H9 (cell line): ENCODE data around the gene ACTN3. TPM values are rescaled to one million over a fixed set of nuclear protein-coding genes. Genes with fewer than 3 reads are reported as not detected.

ENCODE experiments used
- DNase-seq: peaks from one replicate; pipeline ENCODE4 v3.0.0-alpha.2; 2017
- H2AFZ ChIP-seq: one replicate; pipeline ENCODE4 v1.6.1; 2013; ENCODE audit warnings: mild to moderate bottlenecking, low read length, control low read depth, moderate library complexity
- H2AK5ac ChIP-seq: 2 replicates; pipeline ENCODE4 v1.6.1; 2013; ENCODE audit warnings: low read length, control low read depth, mixed read lengths; ENCODE audit not compliant: insufficient read length
- H2BK120ac ChIP-seq: one replicate; pipeline ENCODE4 v1.6.1; 2013; ENCODE audit warnings: low read depth, mild to moderate bottlenecking, low read length, control low read depth, inconsistent platforms; ENCODE audit not compliant: poor library complexity, severe bottlenecking
- H2BK12ac ChIP-seq: 2 replicates; pipeline ENCODE4 v1.6.1; 2013; ENCODE audit warnings: low read length, control low read depth, mixed read lengths, low read depth; ENCODE audit not compliant: insufficient read length
- H2BK15ac ChIP-seq: 2 replicates; pipeline ENCODE4 v1.6.1; 2013; ENCODE audit warnings: low read depth, low read length, control low read depth
- H2BK20ac ChIP-seq: one replicate; pipeline ENCODE4 v1.6.1; 2013; ENCODE audit warnings: low read depth, mild to moderate bottlenecking, low read length, control low read depth, inconsistent platforms; ENCODE audit not compliant: poor library complexity, severe bottlenecking
- H2BK5ac ChIP-seq: 2 replicates; pipeline ENCODE4 v1.6.1; 2013; ENCODE audit warnings: low read length, control low read depth, mixed read lengths; ENCODE audit not compliant: insufficient read length
- H3K14ac ChIP-seq: 2 replicates; pipeline ENCODE4 v1.6.1; 2013; ENCODE audit warnings: low read length, control low read depth; ENCODE audit not compliant: insufficient read depth
- H3K18ac ChIP-seq: 2 replicates; pipeline ENCODE4 v1.6.1; 2013; ENCODE audit warnings: low read depth, mild to moderate bottlenecking, mixed read lengths, low read length, control low read depth; ENCODE audit not compliant: insufficient read length
- H3K23ac ChIP-seq: 2 replicates; pipeline ENCODE4 v1.6.1; 2013; ENCODE audit warnings: low read length, control low read depth, mixed read lengths, low read depth; ENCODE audit not compliant: insufficient read length
- H3K23me2 ChIP-seq: 2 replicates; pipeline ENCODE4 v1.6.1; 2013; ENCODE audit warnings: low read depth, mild to moderate bottlenecking, mixed read lengths, low read length, control low read depth; ENCODE audit not compliant: insufficient read length, poor library complexity, severe bottlenecking
- H3K27ac ChIP-seq: 2 replicates; pipeline ENCODE4 v1.5.1; 2013; ENCODE audit warnings: low read length, control low read depth, mixed read lengths, low read depth; ENCODE audit not compliant: insufficient read length
- H3K27me3 ChIP-seq: 2 replicates; pipeline ENCODE4 v1.6.1; 2013; ENCODE audit warnings: low read length, control low read depth, inconsistent platforms; ENCODE audit not compliant: insufficient read depth
- H3K4ac ChIP-seq: 2 replicates; pipeline ENCODE4 v1.6.1; 2013; ENCODE audit warnings: low read depth, mild to moderate bottlenecking, control low read depth, inconsistent platforms, low read length, moderate library complexity
- H3K4me1 ChIP-seq: 2 replicates; pipeline ENCODE4 v1.6.1; 2013; ENCODE audit warnings: low read length, control low read depth, inconsistent platforms; ENCODE audit not compliant: insufficient read depth
- H3K4me2 ChIP-seq: 2 replicates; pipeline ENCODE4 v1.6.1; 2013; ENCODE audit warnings: low read length, control low read depth, mixed read lengths; ENCODE audit not compliant: insufficient read length, insufficient read depth
- H3K56ac ChIP-seq: 2 replicates; pipeline ENCODE4 v1.6.1; 2013; ENCODE audit warnings: low read depth, mild to moderate bottlenecking, mixed read lengths, low read length, control low read depth; ENCODE audit not compliant: insufficient read length
- H3K79me1 ChIP-seq: 2 replicates; pipeline ENCODE4 v1.6.1; 2013; ENCODE audit warnings: low read depth, mild to moderate bottlenecking, moderate library complexity, low read length, control low read depth, inconsistent platforms; ENCODE audit not compliant: insufficient read depth, poor library complexity, severe bottlenecking
- H3K79me2 ChIP-seq: 2 replicates; pipeline ENCODE4 v1.6.1; 2013; ENCODE audit warnings: low read length, control low read depth, inconsistent platforms; ENCODE audit not compliant: insufficient read depth
- H3K9ac ChIP-seq: 2 replicates; pipeline ENCODE4 v1.6.1; 2013; ENCODE audit warnings: low read length, control low read depth, mixed read lengths; ENCODE audit not compliant: insufficient read length; ENCODE audit errors: extremely low read depth
- H3K9me3 ChIP-seq: one replicate; pipeline ENCODE4 v1.6.1; 2013; ENCODE audit warnings: low read depth, low read length, inconsistent platforms; ENCODE audit not compliant: control insufficient read depth
- H3T11ph ChIP-seq: one replicate; pipeline ENCODE4 v1.6.1; 2013; ENCODE audit warnings: mild to moderate bottlenecking, low read length, control low read depth, inconsistent platforms
- H4K20me1 ChIP-seq: one replicate; pipeline ENCODE4 v1.6.1; 2013; ENCODE audit not compliant: control insufficient read depth, insufficient read length, insufficient read depth
- H4K5ac ChIP-seq: 2 replicates; pipeline ENCODE4 v1.6.1; 2013; ENCODE audit warnings: low read depth, mild to moderate bottlenecking, mixed read lengths, low read length, control low read depth; ENCODE audit not compliant: insufficient read length
- H4K8ac ChIP-seq: replicated peaks from 2 replicates; pipeline ENCODE4 v1.6.1; 2013; ENCODE audit warnings: low read length, control low read depth, mixed read lengths, low read depth; ENCODE audit not compliant: insufficient read length
- H4K91ac ChIP-seq: 2 replicates; pipeline ENCODE4 v1.6.1; 2013; ENCODE audit warnings: low read depth, mild to moderate bottlenecking, moderate library complexity, mixed read lengths, low read length, control low read depth; ENCODE audit not compliant: insufficient read length
- H3K27ac Mint-ChIP-seq, 3 experiments: 2 replicates in 2 of 3; 3 replicates in 1 of 3; pipeline ENCODE4 v1.8.0; 2020 to 2021; ENCODE audit warnings: mixed read lengths in 3 of 3, mild to moderate bottlenecking in 1 of 3, moderate library complexity in 1 of 3
- H3K27me3 Mint-ChIP-seq: 2 replicates; pipeline ENCODE4 v1.8.0; 2021; ENCODE audit warnings: low read depth, mild to moderate bottlenecking, moderate library complexity, mixed read lengths
- H3K36me3 Mint-ChIP-seq, 3 experiments: 2 replicates in 2 of 3; 3 replicates in 1 of 3; pipeline ENCODE4 v1.8.0; 2020 to 2021; ENCODE audit warnings: low read depth in 3 of 3, mixed read lengths in 3 of 3; ENCODE audit not compliant: insufficient read depth in 1 of 3
- H3K4me1 Mint-ChIP-seq, 2 experiments: 2 replicates each; pipeline ENCODE4 v1.8.0; 2020; ENCODE audit warnings: mixed read lengths in 2 of 2
- H3K4me3 Mint-ChIP-seq, 2 experiments: 2 replicates in 1 of 2; 3 replicates in 1 of 2; pipeline ENCODE4 v1.8.0; 2020 to 2021; ENCODE audit warnings: mild to moderate bottlenecking in 2 of 2, mixed read lengths in 2 of 2, moderate library complexity in 1 of 2
- H3K9me3 Mint-ChIP-seq, 2 experiments: 2 replicates in 1 of 2; 3 replicates in 1 of 2; pipeline ENCODE4 v1.8.0; 2020; ENCODE audit warnings: mild to moderate bottlenecking in 2 of 2, mixed read lengths in 2 of 2, moderate library complexity in 1 of 2
- WGBS: extraction: QIAGEN DNeasy Blood & Tissue Kit; methylation state at CpG from one replicate; pipeline ENCODE4 v1.1.7; 2013; ENCODE audit warnings: missing lambda C conversion rate, low lambda C conversion rate, mixed read lengths; ENCODE audit not compliant: insufficient read length; ENCODE audit errors: extremely low coverage; 5-methylcytosine and 5-hydroxymethylcytosine counted together
- total RNA-seq: library from RNA; stranded (reverse); gene quantifications from 2 replicates; pipeline ENCODE4 v1.2.1, GENCODE V29; 2021
- TF ChIP-seq, protein P1 (sequence below): fragments of 200-600 bp; sonication (generic); conservative IDR thresholded peaks from 3 replicates; pipeline ENCODE4 v1.8.0; 2021; ENCODE audit warnings: antibody characterized with exemption, mild to moderate bottlenecking

ACTN3 gene
- total RNA-seq, 1 experiment from 2014 or later: 45.7 TPM

DNA sequence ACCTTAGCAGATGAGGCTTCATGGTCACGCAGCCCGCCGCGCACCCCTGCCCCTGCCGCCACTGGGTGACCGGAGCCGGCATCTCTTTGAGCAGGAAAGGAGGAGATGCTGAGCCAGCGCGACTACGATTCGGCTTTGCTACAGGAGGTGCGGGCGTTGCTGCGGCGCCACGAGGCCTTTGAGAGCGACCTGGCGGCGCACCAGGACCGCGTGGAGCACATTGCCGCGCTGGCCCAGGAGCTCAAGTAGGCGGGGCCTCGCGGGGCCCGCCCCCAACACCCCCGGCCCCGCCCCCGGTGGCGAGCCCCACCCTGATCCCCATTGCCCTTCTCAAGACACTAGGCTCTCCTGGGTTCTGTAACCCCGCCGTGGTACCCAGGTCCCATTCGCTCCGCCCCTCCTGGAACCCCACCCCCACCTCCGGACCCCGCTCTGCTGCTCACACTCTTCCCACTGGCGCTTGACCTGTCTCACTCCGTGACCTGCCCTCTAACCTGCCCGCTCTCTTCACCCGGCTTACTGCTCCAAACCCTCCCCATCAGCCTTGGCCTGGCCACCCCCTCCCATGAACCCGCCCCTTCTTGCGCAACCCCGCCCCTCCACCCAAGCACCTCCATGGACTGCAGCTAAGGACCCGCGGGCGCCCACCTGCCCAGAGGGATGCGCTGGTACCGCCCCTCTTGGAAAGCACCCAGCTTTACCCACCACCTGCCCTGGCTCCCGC, 12.6 kb downstream of the ACTN3 start:
- Histone ChIP-seq H3K9ac (no peak overlapping the region), H2BK12ac (no peak overlapping the region), H3K79me2 (no peaks in the 10 kb centered on the region), H2BK5ac (no peak overlapping the region), H3K23me2 (peaks cover 2% of the 10 kb centered on the region), H3K18ac (no peak overlapping the region), H3K14ac (no peak overlapping the region), H3K4me2 (no peak overlapping the region), H3K27me3 (no peaks in the 10 kb centered on the region), H2BK15ac (no peak overlapping the region), H3K4me1 (no peaks in the 10 kb centered on the region), H4K5ac (no peak overlapping the region), H3T11ph (no peak overlapping the region), H2BK120ac (no peak overlapping the region), H3K79me1 (no peaks in the 10 kb centered on the region), H2BK20ac (no peak overlapping the region), H2AFZ (no peak overlapping the region), H3K9me3 (no peaks in the 10 kb centered on the region), H3K23ac (no peak overlapping the region), H3K4ac (no peak overlapping the region), H4K8ac (no peak overlapping the region), H4K91ac (no peak overlapping the region), H3K27ac (no peak overlapping the region), H4K20me1 (no peaks in the 10 kb centered on the region), H2AK5ac (no peak overlapping the region), H3K56ac (no peak overlapping the region)
- peaks cover 18 to 88% (median 77%) of the 10 kb centered on the region in 3 experiments for H3K36me3 Mint-ChIP-seq
- DNase-seq: peak; percentile 67
- no peaks in the 10 kb centered on the region for H3K9me3 Mint-ChIP-seq
- TF ChIP-seq, protein P1, sequence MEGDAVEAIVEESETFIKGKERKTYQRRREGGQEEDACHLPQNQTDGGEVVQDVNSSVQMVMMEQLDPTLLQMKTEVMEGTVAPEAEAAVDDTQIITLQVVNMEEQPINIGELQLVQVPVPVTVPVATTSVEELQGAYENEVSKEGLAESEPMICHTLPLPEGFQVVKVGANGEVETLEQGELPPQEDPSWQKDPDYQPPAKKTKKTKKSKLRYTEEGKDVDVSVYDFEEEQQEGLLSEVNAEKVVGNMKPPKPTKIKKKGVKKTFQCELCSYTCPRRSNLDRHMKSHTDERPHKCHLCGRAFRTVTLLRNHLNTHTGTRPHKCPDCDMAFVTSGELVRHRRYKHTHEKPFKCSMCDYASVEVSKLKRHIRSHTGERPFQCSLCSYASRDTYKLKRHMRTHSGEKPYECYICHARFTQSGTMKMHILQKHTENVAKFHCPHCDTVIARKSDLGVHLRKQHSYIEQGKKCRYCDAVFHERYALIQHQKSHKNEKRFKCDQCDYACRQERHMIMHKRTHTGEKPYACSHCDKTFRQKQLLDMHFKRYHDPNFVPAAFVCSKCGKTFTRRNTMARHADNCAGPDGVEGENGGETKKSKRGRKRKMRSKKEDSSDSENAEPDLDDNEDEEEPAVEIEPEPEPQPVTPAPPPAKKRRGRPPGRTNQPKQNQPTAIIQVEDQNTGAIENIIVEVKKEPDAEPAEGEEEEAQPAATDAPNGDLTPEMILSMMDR: no peak
- H3K27me3 Mint-ChIP-seq: peaks cover under 1% of the 10 kb centered on the region; the same call in 1 of the 2 replicates
- no peak overlapping the region for H3K27ac Mint-ChIP-seq
- peaks cover under 1 to 6% of the 10 kb centered on the region in 2 experiments; a peak in 3 of 4 replicates for H3K4me1 Mint-ChIP-seq
- no peak overlapping the region for H3K4me3 Mint-ChIP-seq
- WGBS: no CpG with 5 or more reads among the region's 50 CpGs
